Epithelial cell of proximal tubule (primary cell): ENCODE data around the gene DDA1. TPM values are rescaled to one million over a fixed set of nuclear protein-coding genes. Genes with fewer than 3 reads are reported as not detected.

Experiments
- DNase-seq: peaks from one replicate; pipeline ENCODE4 v3.0.0-alpha.2; 2011; ENCODE audit warnings: low read depth
- H3K4me3 ChIP-seq: 2 replicates; pipeline ENCODE4 v1.5.1; 2011; ENCODE audit warnings: low read depth, mild to moderate bottlenecking, low read length
- total RNA-seq: library from RNA; depleted of rRNA; stranded (reverse); fragments of >200 nt; gene quantifications from 2 replicates; pipeline ENCODE4 v1.2.3, GENCODE V29; 2015
- TF ChIP-seq, protein P1 (sequence below): conservative IDR thresholded peaks from 2 replicates; pipeline ENCODE4 v1.5.1; 2012; ENCODE audit warnings: low read depth, mild to moderate bottlenecking, low read length

Gene DDA1
- total RNA-seq, 1 donor from 2014 or later, result 35.6 TPM

DNA sequence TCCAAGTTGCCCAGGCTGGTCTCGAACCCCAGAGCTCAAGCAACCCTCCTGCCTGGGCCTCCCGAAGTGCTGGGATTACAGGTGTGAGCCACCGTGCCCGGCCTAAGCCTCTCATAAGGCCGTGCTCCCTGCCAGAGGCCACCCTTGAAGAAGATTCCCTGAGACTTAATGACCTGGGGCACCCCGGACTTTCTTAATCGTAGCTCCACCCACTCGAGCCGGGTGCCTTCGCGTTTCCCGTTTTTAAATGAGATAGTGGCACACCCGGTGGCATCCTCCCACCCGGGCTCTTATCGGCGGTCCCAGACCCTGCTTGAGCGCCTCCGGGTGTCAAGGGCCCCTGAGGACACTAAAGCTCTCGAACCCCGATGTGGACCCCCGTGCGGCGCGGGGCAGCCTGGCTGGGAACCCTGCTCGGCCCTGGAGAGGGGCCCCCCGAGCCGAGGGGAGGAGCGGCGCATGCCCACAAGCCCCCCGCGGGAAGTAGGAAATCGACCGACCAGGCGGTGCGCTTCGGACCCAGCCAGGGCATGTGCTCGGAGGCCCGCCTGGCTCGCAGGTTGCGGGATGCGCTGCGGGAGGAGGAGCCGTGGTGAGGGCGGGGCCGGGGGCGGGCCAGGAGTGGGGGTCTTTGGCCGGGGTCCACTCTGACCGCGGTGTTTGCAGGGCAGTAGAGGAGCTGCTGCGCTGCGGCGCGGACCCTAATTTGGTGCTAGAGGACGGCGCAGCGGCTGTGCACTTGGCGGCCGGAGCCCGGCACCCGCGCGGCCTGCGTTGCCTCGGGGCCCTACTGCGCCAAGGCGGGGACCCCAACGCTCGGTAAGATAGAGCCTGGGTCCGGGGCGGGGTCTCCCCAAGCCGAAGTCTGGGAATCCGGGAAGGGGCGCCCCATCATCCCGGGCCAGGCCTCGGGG is 27.7 kb upstream of the DDA1 start, which contains the start of gene ANKLE1:
Gene ANKLE1 (plus strand): TSS at position 511 of the 914 bp plus-strand sequence. CDS start 20 bp downstream, at position 531.
- DNase-seq, result no peak
- TF ChIP-seq, protein P1, sequence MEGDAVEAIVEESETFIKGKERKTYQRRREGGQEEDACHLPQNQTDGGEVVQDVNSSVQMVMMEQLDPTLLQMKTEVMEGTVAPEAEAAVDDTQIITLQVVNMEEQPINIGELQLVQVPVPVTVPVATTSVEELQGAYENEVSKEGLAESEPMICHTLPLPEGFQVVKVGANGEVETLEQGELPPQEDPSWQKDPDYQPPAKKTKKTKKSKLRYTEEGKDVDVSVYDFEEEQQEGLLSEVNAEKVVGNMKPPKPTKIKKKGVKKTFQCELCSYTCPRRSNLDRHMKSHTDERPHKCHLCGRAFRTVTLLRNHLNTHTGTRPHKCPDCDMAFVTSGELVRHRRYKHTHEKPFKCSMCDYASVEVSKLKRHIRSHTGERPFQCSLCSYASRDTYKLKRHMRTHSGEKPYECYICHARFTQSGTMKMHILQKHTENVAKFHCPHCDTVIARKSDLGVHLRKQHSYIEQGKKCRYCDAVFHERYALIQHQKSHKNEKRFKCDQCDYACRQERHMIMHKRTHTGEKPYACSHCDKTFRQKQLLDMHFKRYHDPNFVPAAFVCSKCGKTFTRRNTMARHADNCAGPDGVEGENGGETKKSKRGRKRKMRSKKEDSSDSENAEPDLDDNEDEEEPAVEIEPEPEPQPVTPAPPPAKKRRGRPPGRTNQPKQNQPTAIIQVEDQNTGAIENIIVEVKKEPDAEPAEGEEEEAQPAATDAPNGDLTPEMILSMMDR, result no peak

DNA sequence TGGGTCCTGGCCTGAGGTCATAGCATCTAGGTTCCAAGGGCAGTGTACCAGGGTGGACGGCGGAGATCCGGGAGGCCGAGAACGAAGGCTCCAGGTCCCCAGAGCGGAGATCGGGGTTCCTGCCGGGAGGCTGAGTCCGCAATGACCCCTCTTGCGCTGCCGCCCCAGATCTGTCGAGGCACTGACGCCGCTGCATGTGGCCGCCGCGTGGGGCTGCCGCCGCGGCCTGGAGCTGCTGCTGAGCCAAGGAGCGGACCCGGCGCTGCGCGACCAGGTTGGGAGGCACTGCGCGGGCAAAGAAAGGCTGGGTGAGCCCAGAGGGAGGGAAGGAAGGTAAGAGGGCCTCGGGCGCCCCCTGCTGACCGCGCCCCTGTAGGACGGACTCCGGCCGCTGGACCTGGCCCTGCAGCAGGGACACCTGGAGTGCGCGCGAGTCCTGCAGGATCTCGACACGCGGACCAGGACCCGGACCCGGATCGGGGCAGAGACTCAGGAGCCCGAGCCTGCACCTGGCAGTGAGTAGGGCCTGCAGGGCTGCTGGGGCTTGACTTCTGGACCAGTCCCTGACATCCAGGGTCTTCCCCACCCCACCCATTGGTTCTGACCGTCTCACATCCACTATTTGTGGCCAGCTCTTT is 26.8 kb upstream of the DDA1 start:
- H3K4me3 ChIP-seq, result peak overlapping the region; percentile 47
- no peak for DNase-seq
- TF ChIP-seq, protein P1, result peak; percentile 83

More for the DNA sequence above, 27.7 kb upstream of the DDA1 start, which contains the start of gene ANKLE1:
- peak within 1 kb of the TSS; percentile 47 for H3K4me3 ChIP-seq

DNA sequence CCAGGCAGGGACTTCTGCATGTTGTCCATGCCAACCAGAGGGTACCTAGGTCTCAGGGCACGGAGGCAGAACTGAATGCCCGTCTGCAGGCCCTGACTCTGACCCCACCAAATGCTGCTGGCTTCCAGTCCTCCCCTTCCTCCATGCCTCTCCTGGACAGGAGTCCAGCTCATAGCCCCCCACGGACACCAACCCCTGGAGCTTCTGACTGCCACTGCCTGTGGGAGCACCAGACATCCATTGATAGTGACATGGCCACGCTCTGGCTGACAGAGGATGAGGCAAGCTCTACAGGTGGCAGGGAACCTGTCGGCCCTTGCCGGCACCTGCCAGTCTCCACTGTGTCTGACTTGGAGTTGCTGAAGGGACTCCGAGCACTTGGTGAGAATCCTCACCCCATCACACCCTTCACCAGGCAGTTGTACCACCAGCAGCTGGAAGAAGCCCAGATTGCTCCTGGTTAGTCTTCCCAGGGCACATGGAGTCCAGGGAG is 25.8 kb upstream of the DDA1 start:
- H3K4me3 ChIP-seq, result no peak overlapping the region
- no peak for DNase-seq
- TF ChIP-seq, protein P1, result no peak

DNA sequence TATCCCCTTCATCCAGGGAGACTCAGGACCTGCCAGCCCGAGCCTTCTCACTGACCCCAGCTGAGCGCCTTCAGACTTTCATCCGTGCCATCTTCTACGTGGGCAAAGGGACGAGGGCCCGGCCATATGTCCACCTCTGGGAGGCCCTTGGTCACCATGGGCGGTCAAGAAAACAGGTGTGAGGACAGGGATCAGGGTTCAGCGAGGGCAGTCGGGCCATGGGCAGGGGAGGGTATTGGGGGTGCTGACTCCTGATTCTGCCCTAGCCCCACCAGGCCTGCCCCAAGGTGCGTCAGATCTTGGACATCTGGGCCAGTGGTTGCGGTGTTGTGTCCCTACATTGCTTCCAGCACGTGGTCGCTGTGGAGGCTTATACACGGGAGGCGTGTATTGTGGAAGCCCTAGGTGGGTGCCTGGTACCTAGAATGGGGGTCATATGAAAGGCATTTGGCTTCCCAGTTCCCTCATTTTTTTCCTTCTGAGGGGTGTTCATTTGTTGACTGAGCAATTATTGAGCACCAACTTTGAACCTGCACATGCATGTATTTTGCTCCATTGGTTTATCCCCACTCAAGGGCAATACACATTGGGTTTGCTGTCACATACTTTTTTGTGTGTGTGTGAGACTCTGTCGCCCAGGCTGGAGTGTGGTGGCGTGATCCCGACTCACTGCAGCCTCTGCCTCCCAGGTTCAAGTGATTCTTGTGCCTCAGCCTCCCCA is 23.8 kb upstream of the DDA1 start:
- H3K4me3 ChIP-seq, result no peak overlapping the region
- TF ChIP-seq, protein P1, result no peak
- DNase-seq, result no peak

DNA sequence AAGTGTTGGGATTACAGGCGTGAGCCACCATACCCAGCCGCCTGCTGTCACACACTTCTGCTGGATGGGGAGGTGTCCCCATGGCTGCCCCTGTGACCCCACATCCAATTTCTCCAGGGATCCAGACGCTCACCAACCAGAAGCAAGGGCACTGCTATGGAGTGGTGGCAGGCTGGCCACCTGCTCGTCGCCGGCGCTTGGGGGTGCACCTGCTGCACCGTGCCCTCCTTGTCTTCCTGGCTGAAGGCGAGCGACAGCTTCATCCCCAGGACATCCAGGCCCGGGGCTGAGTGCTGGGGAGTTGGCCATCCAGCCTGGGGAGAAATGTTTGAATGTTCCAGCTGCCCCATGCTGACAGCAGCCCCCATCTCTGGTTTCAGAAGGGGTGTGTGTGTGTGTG is 23.1 kb upstream of the DDA1 start:
- DNase-seq, result no peak
- TF ChIP-seq, protein P1, result no peak
- H3K4me3 ChIP-seq, result no peak overlapping the region

DNA sequence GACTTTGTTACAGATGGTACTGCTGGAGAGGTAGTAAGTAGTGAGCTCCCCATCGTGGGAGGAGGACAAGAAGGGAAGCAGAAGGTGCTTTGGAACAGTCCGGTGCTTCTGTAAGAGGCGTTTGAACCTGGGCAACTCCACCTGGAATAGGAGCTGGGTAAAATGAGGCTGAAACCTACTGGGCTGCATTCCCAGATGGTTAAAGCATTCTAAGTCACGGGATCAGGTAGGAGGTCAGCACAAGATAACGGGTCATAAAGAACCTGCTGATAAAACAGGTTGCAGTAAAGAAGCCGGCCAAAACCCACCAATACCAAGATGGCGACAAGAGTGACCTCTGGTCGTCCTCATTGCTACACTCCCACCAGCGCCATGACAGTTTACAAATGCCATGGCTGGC is 22.6 kb upstream of the DDA1 start:
- no peak overlapping the region for H3K4me3 ChIP-seq
- no peak for DNase-seq
- TF ChIP-seq, protein P1, result no peak
